ENCODE results near the gene HNF4A.

- TF ChIP-seq CTCF (IDR thresholded peaks at IDR 0.05; ENCODE audit: low read depth, low read length) = no peak
- no peak for TF ChIP-seq POLR2A (IDR thresholded peaks at IDR 0.05; ENCODE audit: extremely low read depth, insufficient read length)
These were observed 53.7 kb downstream of the HNF4A start for GRCh38 chr20:44409132-44409600.

Measured in NB4 (cell line).